ENCODE data around the gene EXPH5. TPM values are rescaled to one million over a fixed set of nuclear protein-coding genes. Genes with fewer than 3 reads are reported as not detected.

The EXPH5 gene
- total and polyA plus RNA-seq, 9 of the 15 experiments (the other 6 are each of a cell fraction or from before 2014, with no cell fraction given), result 1.3 to 8.5 (median 4.8) TPM

DNA sequence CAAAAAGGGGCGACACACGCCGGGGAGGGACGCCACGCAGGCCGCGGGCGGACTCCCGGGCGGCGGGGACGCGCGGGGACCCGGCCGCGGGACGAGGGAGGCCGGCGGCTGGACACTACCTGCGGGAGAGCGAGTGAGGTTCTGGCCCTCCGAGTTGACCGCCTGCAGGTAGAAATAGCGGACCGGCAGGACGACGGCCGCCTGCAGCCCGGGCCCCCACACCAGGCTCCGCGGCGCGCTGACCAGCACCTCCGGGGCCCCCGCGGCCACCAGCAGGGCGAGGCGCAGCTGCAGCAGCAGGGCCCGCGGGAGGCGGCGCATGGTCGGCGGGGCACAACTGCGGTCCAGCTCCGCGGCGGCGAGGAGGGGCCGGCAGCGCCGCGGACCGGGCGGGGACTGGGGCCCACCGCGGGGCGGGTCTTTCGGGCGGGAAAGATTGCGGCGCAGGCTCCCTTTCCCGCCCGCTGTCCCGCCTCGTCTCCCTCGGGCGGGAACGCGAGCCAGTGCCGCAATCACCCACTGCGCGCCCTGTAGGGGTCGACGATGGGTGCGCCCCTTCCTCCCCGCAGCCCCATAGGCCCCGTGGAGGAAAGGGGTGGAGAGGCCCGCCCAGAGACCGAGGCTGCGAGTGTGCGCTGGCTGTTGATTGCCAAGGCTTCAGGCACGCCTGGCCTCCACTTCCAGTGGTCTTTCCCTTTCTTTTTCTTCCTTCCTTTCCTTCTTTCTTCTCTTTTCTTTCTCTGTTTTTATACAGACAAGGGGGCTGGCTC, 95.3 kb downstream of the EXPH5 start, which contains the start of gene POGLUT3 (continued):
- TF ChIP-seq MAFK (IDR thresholded peaks at IDR 0.05; ENCODE audit: low read length) (no peak), ZNF584 (CRISPR knock-in tag; IDR thresholded peaks at IDR 0.05; ENCODE audit: low read depth) (no peak), MBD2 (IDR thresholded peaks at IDR 0.05; ENCODE audit: borderline replicate concordance, low read depth) (no peak), KAT7 (CRISPR knock-in tag; IDR thresholded peaks at IDR 0.05; ENCODE audit: borderline replicate concordance) (peak; percentile 57; the same call in 1 of the 2 replicates), HIVEP1 (CRISPR knock-in tag; IDR thresholded peaks at IDR 0.05) (no peak), BRCA1 (IDR thresholded peaks at IDR 0.05) (no peak), BRCA1 (CRISPR knock-in tag; IDR thresholded peaks at IDR 0.05) (peak; percentile 77; the same call in 1 of the 2 replicates), ZNF644 (tag; IDR thresholded peaks at IDR 0.05; ENCODE audit: low read depth) (no peak), MYBL2 (IDR thresholded peaks at IDR 0.05; ENCODE audit: low read depth) (no peak), MYBL2 (CRISPR knock-in tag; IDR thresholded peaks at IDR 0.05; ENCODE audit: borderline replicate concordance) (no peak)
- TF ChIP-seq, protein P1, sequence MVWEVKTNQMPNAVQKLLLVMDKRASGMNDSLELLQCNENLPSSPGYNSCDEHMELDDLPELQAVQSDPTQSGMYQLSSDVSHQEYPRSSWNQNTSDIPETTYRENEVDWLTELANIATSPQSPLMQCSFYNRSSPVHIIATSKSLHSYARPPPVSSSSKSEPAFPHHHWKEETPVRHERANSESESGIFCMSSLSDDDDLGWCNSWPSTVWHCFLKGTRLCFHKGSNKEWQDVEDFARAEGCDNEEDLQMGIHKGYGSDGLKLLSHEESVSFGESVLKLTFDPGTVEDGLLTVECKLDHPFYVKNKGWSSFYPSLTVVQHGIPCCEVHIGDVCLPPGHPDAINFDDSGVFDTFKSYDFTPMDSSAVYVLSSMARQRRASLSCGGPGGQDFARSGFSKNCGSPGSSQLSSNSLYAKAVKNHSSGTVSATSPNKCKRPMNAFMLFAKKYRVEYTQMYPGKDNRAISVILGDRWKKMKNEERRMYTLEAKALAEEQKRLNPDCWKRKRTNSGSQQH (CRISPR knock-in tag; IDR thresholded peaks at IDR 0.05), result no peak
- TF ChIP-seq, protein P2, sequence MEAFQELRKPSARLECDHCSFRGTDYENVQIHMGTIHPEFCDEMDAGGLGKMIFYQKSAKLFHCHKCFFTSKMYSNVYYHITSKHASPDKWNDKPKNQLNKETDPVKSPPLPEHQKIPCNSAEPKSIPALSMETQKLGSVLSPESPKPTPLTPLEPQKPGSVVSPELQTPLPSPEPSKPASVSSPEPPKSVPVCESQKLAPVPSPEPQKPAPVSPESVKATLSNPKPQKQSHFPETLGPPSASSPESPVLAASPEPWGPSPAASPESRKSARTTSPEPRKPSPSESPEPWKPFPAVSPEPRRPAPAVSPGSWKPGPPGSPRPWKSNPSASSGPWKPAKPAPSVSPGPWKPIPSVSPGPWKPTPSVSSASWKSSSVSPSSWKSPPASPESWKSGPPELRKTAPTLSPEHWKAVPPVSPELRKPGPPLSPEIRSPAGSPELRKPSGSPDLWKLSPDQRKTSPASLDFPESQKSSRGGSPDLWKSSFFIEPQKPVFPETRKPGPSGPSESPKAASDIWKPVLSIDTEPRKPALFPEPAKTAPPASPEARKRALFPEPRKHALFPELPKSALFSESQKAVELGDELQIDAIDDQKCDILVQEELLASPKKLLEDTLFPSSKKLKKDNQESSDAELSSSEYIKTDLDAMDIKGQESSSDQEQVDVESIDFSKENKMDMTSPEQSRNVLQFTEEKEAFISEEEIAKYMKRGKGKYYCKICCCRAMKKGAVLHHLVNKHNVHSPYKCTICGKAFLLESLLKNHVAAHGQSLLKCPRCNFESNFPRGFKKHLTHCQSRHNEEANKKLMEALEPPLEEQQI (IDR thresholded peaks at IDR 0.05), result peak; percentile 52; the same call in 1 of the 2 replicates
- TF ChIP-seq, protein P3, sequence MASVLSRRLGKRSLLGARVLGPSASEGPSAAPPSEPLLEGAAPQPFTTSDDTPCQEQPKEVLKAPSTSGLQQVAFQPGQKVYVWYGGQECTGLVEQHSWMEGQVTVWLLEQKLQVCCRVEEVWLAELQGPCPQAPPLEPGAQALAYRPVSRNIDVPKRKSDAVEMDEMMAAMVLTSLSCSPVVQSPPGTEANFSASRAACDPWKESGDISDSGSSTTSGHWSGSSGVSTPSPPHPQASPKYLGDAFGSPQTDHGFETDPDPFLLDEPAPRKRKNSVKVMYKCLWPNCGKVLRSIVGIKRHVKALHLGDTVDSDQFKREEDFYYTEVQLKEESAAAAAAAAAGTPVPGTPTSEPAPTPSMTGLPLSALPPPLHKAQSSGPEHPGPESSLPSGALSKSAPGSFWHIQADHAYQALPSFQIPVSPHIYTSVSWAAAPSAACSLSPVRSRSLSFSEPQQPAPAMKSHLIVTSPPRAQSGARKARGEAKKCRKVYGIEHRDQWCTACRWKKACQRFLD (CRISPR knock-in tag; IDR thresholded peaks at IDR 0.05), result 0 out of 2 replicates have a peak, but pooled peaks have one; percentile 26
- TF ChIP-seq, protein P4, sequence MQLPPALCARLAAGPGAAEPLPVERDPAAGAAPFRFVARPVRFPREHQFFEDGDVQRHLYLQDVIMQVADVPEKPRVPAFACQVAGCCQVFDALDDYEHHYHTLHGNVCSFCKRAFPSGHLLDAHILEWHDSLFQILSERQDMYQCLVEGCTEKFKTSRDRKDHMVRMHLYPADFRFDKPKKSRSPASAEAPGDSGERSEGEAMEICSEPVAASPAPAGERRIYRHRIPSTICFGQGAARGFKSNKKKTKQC (CRISPR knock-in tag; IDR thresholded peaks at IDR 0.05), result peak; percentile 99
- TF ChIP-seq, protein P5, sequence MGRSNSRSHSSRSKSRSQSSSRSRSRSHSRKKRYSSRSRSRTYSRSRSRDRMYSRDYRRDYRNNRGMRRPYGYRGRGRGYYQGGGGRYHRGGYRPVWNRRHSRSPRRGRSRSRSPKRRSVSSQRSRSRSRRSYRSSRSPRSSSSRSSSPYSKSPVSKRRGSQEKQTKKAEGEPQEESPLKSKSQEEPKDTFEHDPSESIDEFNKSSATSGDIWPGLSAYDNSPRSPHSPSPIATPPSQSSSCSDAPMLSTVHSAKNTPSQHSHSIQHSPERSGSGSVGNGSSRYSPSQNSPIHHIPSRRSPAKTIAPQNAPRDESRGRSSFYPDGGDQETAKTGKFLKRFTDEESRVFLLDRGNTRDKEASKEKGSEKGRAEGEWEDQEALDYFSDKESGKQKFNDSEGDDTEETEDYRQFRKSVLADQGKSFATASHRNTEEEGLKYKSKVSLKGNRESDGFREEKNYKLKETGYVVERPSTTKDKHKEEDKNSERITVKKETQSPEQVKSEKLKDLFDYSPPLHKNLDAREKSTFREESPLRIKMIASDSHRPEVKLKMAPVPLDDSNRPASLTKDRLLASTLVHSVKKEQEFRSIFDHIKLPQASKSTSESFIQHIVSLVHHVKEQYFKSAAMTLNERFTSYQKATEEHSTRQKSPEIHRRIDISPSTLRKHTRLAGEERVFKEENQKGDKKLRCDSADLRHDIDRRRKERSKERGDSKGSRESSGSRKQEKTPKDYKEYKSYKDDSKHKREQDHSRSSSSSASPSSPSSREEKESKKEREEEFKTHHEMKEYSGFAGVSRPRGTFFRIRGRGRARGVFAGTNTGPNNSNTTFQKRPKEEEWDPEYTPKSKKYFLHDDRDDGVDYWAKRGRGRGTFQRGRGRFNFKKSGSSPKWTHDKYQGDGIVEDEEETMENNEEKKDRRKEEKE (IDR thresholded peaks at IDR 0.05; ENCODE audit: borderline replicate concordance in 1 of 2, control insufficient read depth in 1 of 2, low read depth in 2 of 2, low read length in 1 of 2), result peak in 1 of 2 experiments; percentile 64; a peak in 1 of 4 replicates
- TF ChIP-seq, protein P6, sequence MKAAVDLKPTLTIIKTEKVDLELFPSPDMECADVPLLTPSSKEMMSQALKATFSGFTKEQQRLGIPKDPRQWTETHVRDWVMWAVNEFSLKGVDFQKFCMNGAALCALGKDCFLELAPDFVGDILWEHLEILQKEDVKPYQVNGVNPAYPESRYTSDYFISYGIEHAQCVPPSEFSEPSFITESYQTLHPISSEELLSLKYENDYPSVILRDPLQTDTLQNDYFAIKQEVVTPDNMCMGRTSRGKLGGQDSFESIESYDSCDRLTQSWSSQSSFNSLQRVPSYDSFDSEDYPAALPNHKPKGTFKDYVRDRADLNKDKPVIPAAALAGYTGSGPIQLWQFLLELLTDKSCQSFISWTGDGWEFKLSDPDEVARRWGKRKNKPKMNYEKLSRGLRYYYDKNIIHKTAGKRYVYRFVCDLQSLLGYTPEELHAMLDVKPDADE (conservative IDR thresholded peaks at IDR 0.05; ENCODE audit: control insufficient read depth, low read depth, low read length), result peak; percentile 57; the same call in 1 of the 2 replicates
